Osteoblast (primary cell): ENCODE data around the gene RND3. TPM values are rescaled to one million over a fixed set of nuclear protein-coding genes. Genes with fewer than 3 reads are reported as not detected.

Source experiments
- DNase-seq: peaks from one replicate; pipeline ENCODE4 v3.0.0; 2011; ENCODE audit warnings: low spot score, mixed read lengths; ENCODE audit not compliant: insufficient read length; ENCODE audit errors: missing footprints
- H2AFZ ChIP-seq: 2 replicates; pipeline ENCODE4 v1.6.0; 2011; ENCODE audit warnings: mild to moderate bottlenecking, low read length
- H3K27ac ChIP-seq: 2 replicates; pipeline ENCODE4 v1.5.1; 2011; ENCODE audit warnings: mild to moderate bottlenecking, low read depth, low read length, moderate library complexity
- H3K27me3 ChIP-seq: 2 replicates; pipeline ENCODE4 v1.6.0; 2012; ENCODE audit warnings: mild to moderate bottlenecking, control low read depth, inconsistent platforms, low read length, moderate library complexity; ENCODE audit not compliant: insufficient read depth
- H3K36me3 ChIP-seq: 2 replicates; pipeline ENCODE4 v1.5.1; 2011; ENCODE audit warnings: mild to moderate bottlenecking, low read length, control low read depth, moderate library complexity; ENCODE audit not compliant: insufficient read depth
- H3K4me1 ChIP-seq: 2 replicates; pipeline ENCODE4 v1.5.1; 2011; ENCODE audit warnings: mild to moderate bottlenecking, low read length, control low read depth, moderate library complexity; ENCODE audit not compliant: insufficient read depth
- H3K4me2 ChIP-seq: 2 replicates; pipeline ENCODE4 v1.6.0; 2011; ENCODE audit warnings: mild to moderate bottlenecking, low read length; ENCODE audit not compliant: insufficient read depth
- H3K4me3 ChIP-seq: fragments of 200-600 bp; sonication (generic); 3 replicates; pipeline ENCODE4 v1.5.1; 2012; ENCODE audit warnings: mild to moderate bottlenecking, low read length, inconsistent platforms; ENCODE audit not compliant: insufficient read depth
- H3K79me2 ChIP-seq: 2 replicates; pipeline ENCODE4 v1.6.0; 2012; ENCODE audit warnings: mild to moderate bottlenecking, low read length, control low read depth, inconsistent platforms; ENCODE audit not compliant: insufficient read depth
- H3K9me3 ChIP-seq: 2 replicates; pipeline ENCODE4 v1.5.1; 2011; ENCODE audit warnings: low read depth, low read length, control low read depth
- H4K20me1 ChIP-seq: 2 replicates; pipeline ENCODE4 v1.6.0; 2012; ENCODE audit warnings: mild to moderate bottlenecking, low read length, control low read depth; ENCODE audit not compliant: insufficient read depth
- total RNA-seq: library from RNA; depleted of rRNA; stranded (reverse); fragments of >200 nt; gene quantifications from 2 replicates; pipeline ENCODE4 v1.2.3, GENCODE V29; 2012
- TF ChIP-seq, protein P1 (sequence below): IDR thresholded peaks from 2 replicates; pipeline ENCODE4 v1.5.1; 2011; ENCODE audit warnings: mild to moderate bottlenecking, low read depth, low read length, moderate library complexity; ENCODE audit errors: extremely low read depth

Gene RND3
- total RNA-seq, 1 donor: 241 TPM

DNA sequence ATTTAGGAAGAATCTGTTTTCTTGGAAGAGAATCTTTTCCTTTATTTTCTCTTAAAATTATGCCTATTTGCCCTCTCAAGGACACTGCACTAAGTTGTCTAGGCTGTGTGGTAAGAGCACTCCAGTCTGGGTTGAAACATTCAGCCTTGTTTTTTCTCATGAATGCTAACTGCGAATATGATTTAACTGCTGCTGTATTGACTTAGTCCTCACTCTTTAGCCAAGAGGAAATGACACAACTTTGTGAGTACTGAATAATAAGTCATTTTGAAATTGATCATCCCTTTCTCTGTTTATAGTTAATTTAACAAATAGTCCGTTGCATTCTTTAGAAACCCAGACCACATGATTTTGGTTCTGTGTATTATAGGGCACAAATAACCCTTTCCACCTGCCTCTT is 4.5 kb upstream of the RND3 start:
- H3K27ac ChIP-seq: peak overlapping the region; percentile 64
- no peak overlapping the region for H2AFZ ChIP-seq
- H3K27me3 ChIP-seq: no peaks in the 10 kb centered on the region
- H3K4me3 ChIP-seq: no peak overlapping the region
- peak; percentile 76 for DNase-seq
- H3K4me2 ChIP-seq: peak overlapping the region; percentile 4
- H3K9me3 ChIP-seq: no peaks in the 10 kb centered on the region
- H4K20me1 ChIP-seq: no peaks in the 10 kb centered on the region
- H3K79me2 ChIP-seq: peaks cover 40% of the 10 kb centered on the region
- TF ChIP-seq, protein P1, sequence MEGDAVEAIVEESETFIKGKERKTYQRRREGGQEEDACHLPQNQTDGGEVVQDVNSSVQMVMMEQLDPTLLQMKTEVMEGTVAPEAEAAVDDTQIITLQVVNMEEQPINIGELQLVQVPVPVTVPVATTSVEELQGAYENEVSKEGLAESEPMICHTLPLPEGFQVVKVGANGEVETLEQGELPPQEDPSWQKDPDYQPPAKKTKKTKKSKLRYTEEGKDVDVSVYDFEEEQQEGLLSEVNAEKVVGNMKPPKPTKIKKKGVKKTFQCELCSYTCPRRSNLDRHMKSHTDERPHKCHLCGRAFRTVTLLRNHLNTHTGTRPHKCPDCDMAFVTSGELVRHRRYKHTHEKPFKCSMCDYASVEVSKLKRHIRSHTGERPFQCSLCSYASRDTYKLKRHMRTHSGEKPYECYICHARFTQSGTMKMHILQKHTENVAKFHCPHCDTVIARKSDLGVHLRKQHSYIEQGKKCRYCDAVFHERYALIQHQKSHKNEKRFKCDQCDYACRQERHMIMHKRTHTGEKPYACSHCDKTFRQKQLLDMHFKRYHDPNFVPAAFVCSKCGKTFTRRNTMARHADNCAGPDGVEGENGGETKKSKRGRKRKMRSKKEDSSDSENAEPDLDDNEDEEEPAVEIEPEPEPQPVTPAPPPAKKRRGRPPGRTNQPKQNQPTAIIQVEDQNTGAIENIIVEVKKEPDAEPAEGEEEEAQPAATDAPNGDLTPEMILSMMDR: no peak
- peaks cover 39% of the 10 kb centered on the region for H3K4me1 ChIP-seq
- no peaks in the 10 kb centered on the region for H3K36me3 ChIP-seq

DNA sequence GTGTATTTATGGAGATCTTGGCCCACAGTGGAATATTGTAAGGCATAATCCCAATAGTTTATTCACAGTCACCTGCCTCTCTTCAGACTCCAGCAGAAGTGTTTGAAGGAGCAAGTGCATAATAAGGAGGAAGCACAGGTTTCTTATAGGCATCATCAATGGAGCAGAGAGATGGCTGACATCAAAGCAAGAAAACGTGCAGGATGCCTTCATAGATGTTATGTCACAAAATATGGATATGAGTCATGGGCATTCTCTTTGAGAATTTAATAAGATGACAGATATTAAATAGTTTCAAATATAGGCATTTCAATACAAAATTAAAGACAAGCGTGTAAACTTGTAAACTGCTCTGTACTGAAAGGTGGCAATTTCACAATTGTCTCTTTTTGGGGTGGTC is 4.0 kb upstream of the RND3 start:
- TF ChIP-seq, protein P1: no peak
- peaks cover 45% of the 10 kb centered on the region for H3K79me2 ChIP-seq
- H3K4me2 ChIP-seq: peak overlapping the region; percentile 4
- no peak for DNase-seq
- H3K27ac ChIP-seq: peak overlapping the region; percentile 64
- no peaks in the 10 kb centered on the region for H3K27me3 ChIP-seq
- H2AFZ ChIP-seq: no peak overlapping the region
- no peaks in the 10 kb centered on the region for H3K36me3 ChIP-seq
- H3K9me3 ChIP-seq: no peaks in the 10 kb centered on the region
- peaks cover 4% of the 10 kb centered on the region for H4K20me1 ChIP-seq
- peaks cover 35% of the 10 kb centered on the region for H3K4me1 ChIP-seq
- no peak overlapping the region for H3K4me3 ChIP-seq

DNA sequence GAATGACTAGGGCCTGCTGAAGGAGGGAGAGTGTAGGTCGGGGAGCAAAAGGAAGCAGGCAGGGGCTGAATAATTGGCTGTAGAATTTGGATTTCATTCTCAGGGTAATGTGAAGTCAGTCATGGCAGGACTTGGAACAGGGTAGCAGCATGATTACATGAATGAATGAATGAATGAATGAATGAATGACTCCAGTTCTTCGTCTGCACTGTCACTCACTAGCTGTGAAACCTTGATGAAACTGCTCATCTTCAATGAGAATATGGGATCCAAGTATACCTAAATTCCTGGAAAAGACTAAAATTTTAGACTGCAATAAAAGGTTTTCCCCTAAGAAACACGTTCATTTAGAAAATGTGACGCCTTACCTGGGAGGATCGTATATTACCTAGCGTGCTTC is 3.0 kb upstream of the RND3 start:
- Histone ChIP-seq H4K20me1 (peaks cover 13% of the 10 kb centered on the region), H2AFZ (no peak overlapping the region), H3K27me3 (no peaks in the 10 kb centered on the region), H3K27ac (no peak overlapping the region), H3K4me1 (peaks cover 28% of the 10 kb centered on the region), H3K4me3 (no peak overlapping the region), H3K36me3 (no peaks in the 10 kb centered on the region), H3K79me2 (peaks cover 54% of the 10 kb centered on the region), H3K4me2 (no peak overlapping the region), H3K9me3 (no peaks in the 10 kb centered on the region)
- no peak for DNase-seq
- TF ChIP-seq, protein P1: no peak

DNA sequence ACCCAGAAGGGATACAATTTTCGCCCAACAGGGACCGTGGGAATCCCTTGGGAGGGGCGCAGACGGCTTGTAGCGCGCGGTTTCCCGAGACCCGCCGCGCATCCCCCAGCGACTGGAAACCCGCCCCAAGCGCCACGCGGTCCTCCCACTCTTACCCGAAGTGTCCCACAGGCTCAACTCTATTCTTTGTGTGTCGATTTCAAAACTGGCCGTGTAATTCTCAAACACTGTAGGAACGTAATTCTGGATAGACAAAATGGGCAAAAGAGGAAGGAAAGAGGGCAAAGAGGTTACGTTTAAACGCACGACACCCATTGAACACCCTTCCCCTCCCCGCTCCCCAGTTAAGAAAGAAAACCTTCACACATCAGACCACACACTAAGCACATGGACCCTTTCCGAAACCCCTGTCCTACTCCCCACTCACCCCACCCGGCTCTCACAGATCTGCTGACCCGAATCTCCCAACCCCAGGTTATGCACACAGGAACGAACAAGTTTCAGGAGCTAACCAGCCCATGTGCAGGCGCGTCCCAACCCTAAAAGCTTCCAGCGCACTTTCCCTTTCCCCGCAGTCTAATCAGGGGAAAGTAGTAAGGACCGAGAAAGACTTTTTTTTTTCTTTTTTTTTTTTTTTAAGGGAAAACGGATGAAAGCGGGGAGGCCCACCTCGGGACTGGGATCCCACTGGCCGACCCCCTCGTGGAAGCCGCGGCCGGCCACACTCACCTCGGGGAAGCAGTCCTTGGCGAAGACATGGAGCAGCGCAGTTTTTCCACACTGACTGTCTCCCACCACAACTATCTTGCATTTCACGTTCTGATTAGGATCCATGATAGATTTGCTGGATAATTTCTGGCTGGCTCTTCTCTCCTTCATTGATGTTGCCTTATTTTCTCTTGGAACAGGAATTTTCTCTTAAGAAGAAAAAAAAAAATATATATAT is 655 bp downstream of the RND3 start:
- H3K36me3 ChIP-seq: peaks cover 25% of the 10 kb centered on the region
- TF ChIP-seq, protein P1: no peak
- H3K27me3 ChIP-seq: no peaks in the 10 kb centered on the region
- peak overlapping the region; percentile 99 for H3K27ac ChIP-seq
- peaks cover 43% of the 10 kb centered on the region for H4K20me1 ChIP-seq
- peak overlapping the region; percentile 95 for H3K4me3 ChIP-seq
- no peaks in the 10 kb centered on the region for H3K9me3 ChIP-seq
- peaks cover 38% of the 10 kb centered on the region for H3K4me1 ChIP-seq
- no peak overlapping the region for H2AFZ ChIP-seq
- H3K4me2 ChIP-seq: peak overlapping the region; percentile 89
- peak; percentile 36 for DNase-seq
- H3K79me2 ChIP-seq: peaks cover 88% of the 10 kb centered on the region
